Mammary epithelial cell (primary cell): ENCODE results near the gene SLC13A1.

ENCODE experiments used
- EZH2 ChIP-seq: IDR thresholded peaks from 2 replicates; pipeline ENCODE4 v1.6.1; 2012; ENCODE audit warnings: low read length, inconsistent platforms, borderline replicate concordance
- TF ChIP-seq, protein P1 (sequence below), 2 donors: IDR thresholded peaks in 1 of 2; conservative IDR thresholded peaks in 1 of 2; 2 replicates each; pipeline ENCODE4 v1.5.1; 2011 to 2012; ENCODE audit warnings: inconsistent platforms in 2 of 2, low read length in 2 of 2, mild to moderate bottlenecking in 2 of 2, control low read depth in 1 of 2, low read depth in 1 of 2; ENCODE audit not compliant: insufficient read depth in 1 of 2; ENCODE audit errors: extremely low read depth in 1 of 2

DNA sequence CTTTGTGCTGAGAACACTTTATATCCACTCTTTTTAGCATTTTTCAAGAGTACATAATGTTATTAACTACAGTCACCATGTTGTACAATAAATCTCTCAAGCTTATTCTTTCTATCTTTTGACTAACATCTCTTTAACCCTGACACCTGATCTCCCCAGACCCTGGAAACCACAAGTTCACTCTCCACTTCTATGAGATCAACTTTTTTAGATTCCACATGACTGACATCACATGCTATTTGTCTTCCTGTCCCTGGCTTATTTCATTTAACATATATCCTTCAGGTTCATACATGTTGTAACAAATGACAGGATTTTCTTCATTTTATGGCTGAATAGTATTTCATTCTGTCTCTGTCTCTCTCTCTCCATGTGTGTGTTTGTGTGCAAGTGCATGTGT, 15.5 kb downstream of the SLC13A1 start:
- TF ChIP-seq, protein P1, sequence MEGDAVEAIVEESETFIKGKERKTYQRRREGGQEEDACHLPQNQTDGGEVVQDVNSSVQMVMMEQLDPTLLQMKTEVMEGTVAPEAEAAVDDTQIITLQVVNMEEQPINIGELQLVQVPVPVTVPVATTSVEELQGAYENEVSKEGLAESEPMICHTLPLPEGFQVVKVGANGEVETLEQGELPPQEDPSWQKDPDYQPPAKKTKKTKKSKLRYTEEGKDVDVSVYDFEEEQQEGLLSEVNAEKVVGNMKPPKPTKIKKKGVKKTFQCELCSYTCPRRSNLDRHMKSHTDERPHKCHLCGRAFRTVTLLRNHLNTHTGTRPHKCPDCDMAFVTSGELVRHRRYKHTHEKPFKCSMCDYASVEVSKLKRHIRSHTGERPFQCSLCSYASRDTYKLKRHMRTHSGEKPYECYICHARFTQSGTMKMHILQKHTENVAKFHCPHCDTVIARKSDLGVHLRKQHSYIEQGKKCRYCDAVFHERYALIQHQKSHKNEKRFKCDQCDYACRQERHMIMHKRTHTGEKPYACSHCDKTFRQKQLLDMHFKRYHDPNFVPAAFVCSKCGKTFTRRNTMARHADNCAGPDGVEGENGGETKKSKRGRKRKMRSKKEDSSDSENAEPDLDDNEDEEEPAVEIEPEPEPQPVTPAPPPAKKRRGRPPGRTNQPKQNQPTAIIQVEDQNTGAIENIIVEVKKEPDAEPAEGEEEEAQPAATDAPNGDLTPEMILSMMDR (conservative IDR thresholded peaks at IDR 0.05 in 1 of 2, IDR thresholded peaks at IDR 0.05 in 1 of 2; ENCODE audit: extremely low read depth in 1 of 2, insufficient read depth in 1 of 2, low read depth in 1 of 2, low read length in 2 of 2): no peak
- no peak for TF ChIP-seq EZH2
